Adrenal gland (tissue), 5 donors: ENCODE results near the gene DOCK3.
"Not testable (repeated sequence)": the region's sequence is repeated elsewhere in the genome, so short reads cannot be mapped to it uniquely, and the experiment has no call there.

Experiments used
- POLR2A ChIP-seq, 2 donors: fragments of 450-650 bp; IDR thresholded peaks; one replicate each; pipeline ENCODE4 v1.6.1; 2017; ENCODE audit warnings: antibody characterized with exemption in 2 of 2, mild to moderate bottlenecking in 2 of 2, moderate library complexity in 1 of 2
- TF ChIP-seq, protein P1 (sequence below), 6 experiments: fragments of 450-650 bp in 4 of 6; fragments of 200-600 bp in 2 of 6; sonication (generic) in 1 of 6; IDR thresholded peaks; 1 replicate in 5 of 6; 2 replicates in 1 of 6; pipeline versions ENCODE4 v1.5.1 to v1.8.0; 2016 to 2021; ENCODE audit warnings: antibody characterized with exemption in 6 of 6, mild to moderate bottlenecking in 2 of 6, moderate library complexity in 1 of 6
- donor health status: DM: no; HTN: no; CAD: no.

DNA sequence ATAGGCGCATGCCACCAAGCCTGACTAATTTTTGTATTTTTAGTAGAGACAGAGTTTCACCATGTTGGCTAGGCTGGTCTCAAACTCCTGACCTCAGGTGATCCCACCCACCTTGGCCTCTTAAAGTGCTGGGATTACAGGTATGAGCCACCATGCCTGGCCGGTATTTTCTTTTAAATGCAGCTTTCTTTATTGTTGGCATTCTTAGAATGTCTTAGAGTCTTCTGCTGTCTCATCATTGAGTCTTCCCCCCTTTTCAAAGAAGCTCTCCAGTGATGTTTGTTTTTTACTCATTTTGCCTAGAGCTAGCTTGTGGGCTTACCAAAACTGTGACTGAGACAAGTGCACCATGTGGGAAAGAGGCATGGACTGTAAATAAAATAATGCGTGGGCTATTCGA is 13.9 kb downstream of the DOCK3 start:
- TF ChIP-seq, protein P1, sequence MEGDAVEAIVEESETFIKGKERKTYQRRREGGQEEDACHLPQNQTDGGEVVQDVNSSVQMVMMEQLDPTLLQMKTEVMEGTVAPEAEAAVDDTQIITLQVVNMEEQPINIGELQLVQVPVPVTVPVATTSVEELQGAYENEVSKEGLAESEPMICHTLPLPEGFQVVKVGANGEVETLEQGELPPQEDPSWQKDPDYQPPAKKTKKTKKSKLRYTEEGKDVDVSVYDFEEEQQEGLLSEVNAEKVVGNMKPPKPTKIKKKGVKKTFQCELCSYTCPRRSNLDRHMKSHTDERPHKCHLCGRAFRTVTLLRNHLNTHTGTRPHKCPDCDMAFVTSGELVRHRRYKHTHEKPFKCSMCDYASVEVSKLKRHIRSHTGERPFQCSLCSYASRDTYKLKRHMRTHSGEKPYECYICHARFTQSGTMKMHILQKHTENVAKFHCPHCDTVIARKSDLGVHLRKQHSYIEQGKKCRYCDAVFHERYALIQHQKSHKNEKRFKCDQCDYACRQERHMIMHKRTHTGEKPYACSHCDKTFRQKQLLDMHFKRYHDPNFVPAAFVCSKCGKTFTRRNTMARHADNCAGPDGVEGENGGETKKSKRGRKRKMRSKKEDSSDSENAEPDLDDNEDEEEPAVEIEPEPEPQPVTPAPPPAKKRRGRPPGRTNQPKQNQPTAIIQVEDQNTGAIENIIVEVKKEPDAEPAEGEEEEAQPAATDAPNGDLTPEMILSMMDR (IDR thresholded peaks at IDR 0.05) = not testable (repeated sequence)
- not testable (repeated sequence) for TF ChIP-seq POLR2A (IDR thresholded peaks at IDR 0.05)
